Lower leg skin (tissue), 4 donors: ENCODE results near the gene SLC35B2. TPM values are rescaled to one million over a fixed set of nuclear protein-coding genes. Genes with fewer than 3 reads are reported as not detected.

ENCODE experiments used
- DNase-seq, 2 donors: peaks; one replicate each; pipeline ENCODE4 v3.0.0-alpha.2; 2019; ENCODE audit warnings: low spot score in 2 of 2
- H3K4me3 ChIP-seq: fragments of 200-600 bp; sonication (generic); 2 replicates; pipeline ENCODE4 v1.5.1; 2017; ENCODE audit warnings: mild to moderate bottlenecking, low read depth; ENCODE audit not compliant: poor library complexity, severe bottlenecking
- CTCF ChIP-seq, 3 donors: fragments of 450-650 bp; IDR thresholded peaks; one replicate each; pipeline ENCODE4 v1.5.1; 2016; ENCODE audit warnings: antibody characterized with exemption in 3 of 3, mild to moderate bottlenecking in 3 of 3, moderate library complexity in 2 of 3
- POLR2A ChIP-seq, 2 donors: fragments of 450-650 bp; IDR thresholded peaks; one replicate each; pipeline ENCODE4 v1.6.1; 2016 to 2017; ENCODE audit warnings: antibody characterized with exemption in 2 of 2, mild to moderate bottlenecking in 1 of 2, moderate library complexity in 1 of 2
- WGBS, 2 donors: methylation state at CpG; one replicate each; pipeline ENCODE4 v1.1.5; 2018; 5-methylcytosine and 5-hydroxymethylcytosine counted together
- intact Hi-C: fragments of 100-400 bp; cut with DNase I; formaldehyde crosslinking; loops from one replicate; pipeline ENCODE4 v1.15.0; 2023; ENCODE audit warnings: low total_unique reads
- total RNA-seq, 4 donors: library from RNA; depleted of rRNA; stranded (reverse); fragments of >200 nt; gene quantifications; one replicate each; pipeline ENCODE4 v1.1.0, GENCODE V29; 2016

The SLC35B2 gene
- total RNA-seq, 4 donors from 2014 or later: 18.0 to 40.6 (median 32.6) TPM

GRCh38 chr6:44298055-44298803, 40.9 kb upstream of the SLC35B2 start:
- DNase-seq: no peak
- WGBS, 2 donors: 28 to 35% methylated on average over 20 of the region's 20 CpGs

GRCh38 chr6:44297063-44298038, 40.0 kb upstream of the SLC35B2 start:
- TF ChIP-seq POLR2A (IDR thresholded peaks at IDR 0.05) (no peak), CTCF (IDR thresholded peaks at IDR 0.05) (no peak)
- no peak overlapping the region for H3K4me3 ChIP-seq
- DNase-seq: peak in 1 of 2 donors; percentile 82
- 0 to 1% methylated on average over 43 to 53 of the region's 86 CpGs for WGBS, 2 donors
- intact Hi-C loops: no loop called here

More at GRCh38 chr6:44298055-44298803, 40.9 kb upstream of the SLC35B2 start:
- intact Hi-C loops: no loop called here
- H3K4me3 ChIP-seq: no peak overlapping the region
- TF ChIP-seq CTCF (IDR thresholded peaks at IDR 0.05) (no peak), POLR2A (IDR thresholded peaks at IDR 0.05) (no peak)

- intact Hi-C loops: no loop called here
- TF ChIP-seq POLR2A (IDR thresholded peaks at IDR 0.05) (no peak), CTCF (IDR thresholded peaks at IDR 0.05) (no peak)
- no peak overlapping the region for H3K4me3 ChIP-seq
- DNase-seq: no peak
- WGBS, 2 donors: 66 to 67% methylated on average over 6 to 7 of the region's 7 CpGs
These were observed 37.8 kb upstream of the SLC35B2 start for GRCh38 chr6:44294832-44295791.

- 78 to 88% methylated on average over 4 of the region's 4 CpGs for WGBS, 2 donors
These were observed 35.5 kb upstream of the SLC35B2 start for GRCh38 chr6:44292661-44293365.

More at GRCh38 chr6:44292661-44293365, 35.5 kb upstream of the SLC35B2 start:
- DNase-seq: no peak
- H3K4me3 ChIP-seq: no peak overlapping the region
- TF ChIP-seq CTCF (IDR thresholded peaks at IDR 0.05): no peak
- intact Hi-C loops: no loop called here
